Measurements from ENCODE around the gene KRT73. TPM values are rescaled to one million over a fixed set of nuclear protein-coding genes. Genes with fewer than 3 reads are reported as not detected.

Gene KRT73
- total and polyA plus RNA-seq, 2 experiments from 2014 or later = not detected

GRCh38 chr12:52559979-52560378, 58.4 kb downstream of the KRT73 start:
- H3K9me3 Mint-ChIP-seq = no peaks in the 10 kb centered on the region
- Histone ChIP-seq H3K79me2 (replicated peaks; ENCODE audit: insufficient read depth) (no peaks in the 10 kb centered on the region), H3K4me3 (no peak overlapping the region), H3K9me2 (ENCODE audit: insufficient read depth) (0 out of 2 replicates have a peak, but pooled peaks cover 3% of the 10 kb centered on the region), H3K4me1 (ENCODE audit: insufficient read depth) (no peaks in the 10 kb centered on the region), H3F3A (replicated peaks; ENCODE audit: low read depth) (no peaks in the 10 kb centered on the region), H3K27me3 (ENCODE audit: insufficient read depth) (no peaks in the 10 kb centered on the region), H3K36me3 (ENCODE audit: insufficient read depth) (no peaks in the 10 kb centered on the region), H3K4me2 (no peak overlapping the region), H4K20me1 (replicated peaks; ENCODE audit: insufficient read depth) (no peaks in the 10 kb centered on the region), H3K27ac (ENCODE audit: low read depth) (no peak overlapping the region), H2AFZ (no peak overlapping the region)
- TF ChIP-seq POLR2AphosphoS5 (IDR thresholded peaks at IDR 0.05; ENCODE audit: low read depth) = no peak
- H3K36me3 Mint-ChIP-seq (ENCODE audit: low read depth) = no peaks in the 10 kb centered on the region
- ATAC-seq (no peak), DNase-seq (ENCODE audit: low spot score) (no peak)
- peaks cover 20% of the 10 kb centered on the region for H3K27me3 Mint-ChIP-seq (ENCODE audit: insufficient read depth, low read depth, poor library complexity)
- H3K4me3 Mint-ChIP-seq = no peak overlapping the region
- H3K27ac Mint-ChIP-seq = no peak overlapping the region
- H3K4me1 Mint-ChIP-seq = no peaks in the 10 kb centered on the region; the same call in 2 of the 3 replicates

GRCh38 chr12:52558781-52559445, 59.4 kb downstream of the KRT73 start:
- Histone ChIP-seq H3K36me3 (ENCODE audit: insufficient read depth) (no peaks in the 10 kb centered on the region), H3K4me1 (ENCODE audit: insufficient read depth) (no peaks in the 10 kb centered on the region), H4K20me1 (replicated peaks; ENCODE audit: insufficient read depth) (no peaks in the 10 kb centered on the region), H3K4me2 (no peak overlapping the region), H3K4me3 (no peak overlapping the region), H2AFZ (no peak overlapping the region), H3F3A (replicated peaks; ENCODE audit: low read depth) (no peaks in the 10 kb centered on the region), H3K27ac (ENCODE audit: low read depth) (no peak overlapping the region), H3K27me3 (ENCODE audit: insufficient read depth) (no peaks in the 10 kb centered on the region), H3K79me2 (replicated peaks; ENCODE audit: insufficient read depth) (no peaks in the 10 kb centered on the region), H3K9me2 (ENCODE audit: insufficient read depth) (0 out of 2 replicates have a peak, but pooled peaks cover 3% of the 10 kb centered on the region)
- Mint-ChIP-seq H3K27me3 (ENCODE audit: insufficient read depth, low read depth, poor library complexity) (peaks cover 20% of the 10 kb centered on the region), H3K36me3 (ENCODE audit: low read depth) (no peaks in the 10 kb centered on the region; the same call in 2 of the 3 replicates), H3K4me3 (no peak overlapping the region), H3K4me1 (no peaks in the 10 kb centered on the region; the same call in 2 of the 3 replicates), H3K27ac (no peak overlapping the region), H3K9me3 (no peaks in the 10 kb centered on the region)
- no peak for ATAC-seq
- no peak for DNase-seq (ENCODE audit: low spot score)
- TF ChIP-seq NANOG (IDR thresholded peaks at IDR 0.05; ENCODE audit: borderline replicate concordance) (no peak), EZH2phosphoT487 (IDR thresholded peaks at IDR 0.05; ENCODE audit: unreplicated experiment) (no peak), JUNB (IDR thresholded peaks at IDR 0.05; ENCODE audit: unreplicated experiment) (no peak), POLR2AphosphoS5 (IDR thresholded peaks at IDR 0.05; ENCODE audit: low read depth) (no peak), STAT1 (IDR thresholded peaks at IDR 0.05; ENCODE audit: unreplicated experiment) (no peak), ZNF462 (CRISPR knock-in tag; IDR thresholded peaks at IDR 0.05) (no peak), CREB1 (CRISPR knock-in tag; IDR thresholded peaks at IDR 0.05; ENCODE audit: low read depth) (no peak), EZH2 (IDR thresholded peaks at IDR 0.05; ENCODE audit: low read depth, unreplicated experiment) (no peak)

Measured in GM23338 (cell line).